GM19193 (cell line): ENCODE data around the gene TMEM52.

ENCODE experiments used
- POLR2A ChIP-seq: IDR thresholded peaks from 4 replicates; pipeline ENCODE4 v1.6.1; 2011; ENCODE audit not compliant: insufficient read depth, insufficient read length; ENCODE audit errors: extremely low read depth

Gene TMEM52

DNA sequence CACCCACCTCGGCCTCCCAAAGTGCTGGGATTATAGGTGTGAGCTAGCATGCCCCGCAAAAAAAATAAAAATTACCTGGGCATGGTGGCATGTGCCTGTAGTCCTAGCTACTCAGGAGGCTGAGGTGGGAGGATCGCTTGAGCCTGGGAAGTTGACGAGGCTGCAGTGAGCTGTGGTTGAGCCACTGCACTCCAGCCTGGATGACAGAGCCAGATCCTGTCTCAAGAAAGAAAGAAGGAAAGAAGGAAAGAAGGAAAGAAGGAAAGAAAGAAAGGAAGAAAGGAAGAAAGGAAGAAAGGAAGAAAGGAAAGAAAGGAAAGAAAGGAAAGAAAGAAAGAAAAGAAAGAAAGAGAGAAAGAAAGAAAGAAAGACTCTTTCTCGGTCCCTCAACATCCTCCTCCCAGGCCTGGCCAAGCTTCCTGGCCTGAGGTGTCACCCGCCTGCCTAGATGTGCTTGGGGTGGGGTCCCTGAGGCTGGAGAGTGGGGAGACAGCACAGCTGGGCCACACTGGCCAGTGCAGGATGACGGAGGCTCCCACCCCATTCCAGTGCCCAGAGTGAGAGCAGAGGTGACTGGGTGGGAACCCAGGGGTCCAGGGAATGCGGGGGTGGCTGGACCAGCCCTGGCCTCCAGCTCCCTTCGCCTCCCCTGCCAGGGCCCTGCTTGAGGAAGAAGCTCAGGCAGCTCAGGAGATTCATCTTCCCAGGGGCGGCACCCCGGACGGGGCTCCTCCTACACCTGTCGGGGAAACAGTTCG, 18.0 kb downstream of the TMEM52 start:
- TF ChIP-seq POLR2A, result no peak

DNA sequence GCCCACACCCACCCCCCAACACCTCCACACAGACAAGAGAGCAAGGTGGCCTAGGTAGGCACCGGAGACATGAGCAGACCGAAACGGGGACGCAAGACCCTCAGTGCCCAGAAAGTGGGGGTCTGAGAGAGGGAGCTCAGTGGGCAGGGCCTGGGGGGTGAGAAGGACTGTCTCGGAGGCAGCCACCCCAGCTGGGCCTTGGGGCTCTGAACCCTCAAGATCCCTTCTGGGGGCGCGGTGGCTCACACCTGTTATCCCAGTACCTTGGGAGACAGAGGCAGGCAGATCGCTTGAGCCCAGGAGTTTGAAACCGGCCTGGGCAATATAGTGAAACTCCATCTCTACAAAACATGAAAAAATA, 19.1 kb downstream of the TMEM52 start:
- TF ChIP-seq POLR2A, result no peak

DNA sequence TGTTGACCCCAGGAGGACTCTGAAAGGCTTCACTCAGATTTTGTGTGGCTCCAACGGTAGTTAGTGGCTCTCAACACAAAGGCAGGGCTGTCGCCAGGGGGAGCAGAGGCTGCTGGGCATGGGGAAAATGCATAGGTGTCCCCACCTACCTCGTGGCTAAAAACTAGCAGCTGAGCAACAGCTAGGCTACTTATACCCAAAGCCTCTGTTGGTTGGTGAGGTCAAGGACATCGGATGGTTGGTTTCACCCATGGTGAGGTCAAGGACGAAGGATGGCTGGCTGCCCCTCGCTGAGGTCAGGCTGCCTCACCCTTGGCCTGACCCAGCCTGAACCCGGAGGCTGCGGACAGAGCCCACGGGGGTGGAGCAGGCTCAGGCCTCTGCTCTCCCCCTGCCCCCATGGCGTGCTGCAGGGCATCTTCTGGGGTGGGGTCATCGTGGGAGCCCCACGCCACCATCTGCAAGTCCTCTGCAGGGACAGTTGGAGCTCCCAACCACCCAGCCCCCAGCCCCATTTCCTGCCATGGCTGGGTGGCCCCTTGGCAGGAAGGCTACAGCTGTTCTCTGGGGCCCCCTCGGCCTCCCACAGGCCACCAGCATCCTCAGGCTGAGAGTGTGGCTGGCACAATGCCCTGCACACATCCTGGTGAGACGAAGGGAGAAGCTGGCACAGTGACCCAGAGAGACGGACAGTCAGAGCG, 19.7 kb downstream of the TMEM52 start:
- TF ChIP-seq POLR2A, result no peak

DNA sequence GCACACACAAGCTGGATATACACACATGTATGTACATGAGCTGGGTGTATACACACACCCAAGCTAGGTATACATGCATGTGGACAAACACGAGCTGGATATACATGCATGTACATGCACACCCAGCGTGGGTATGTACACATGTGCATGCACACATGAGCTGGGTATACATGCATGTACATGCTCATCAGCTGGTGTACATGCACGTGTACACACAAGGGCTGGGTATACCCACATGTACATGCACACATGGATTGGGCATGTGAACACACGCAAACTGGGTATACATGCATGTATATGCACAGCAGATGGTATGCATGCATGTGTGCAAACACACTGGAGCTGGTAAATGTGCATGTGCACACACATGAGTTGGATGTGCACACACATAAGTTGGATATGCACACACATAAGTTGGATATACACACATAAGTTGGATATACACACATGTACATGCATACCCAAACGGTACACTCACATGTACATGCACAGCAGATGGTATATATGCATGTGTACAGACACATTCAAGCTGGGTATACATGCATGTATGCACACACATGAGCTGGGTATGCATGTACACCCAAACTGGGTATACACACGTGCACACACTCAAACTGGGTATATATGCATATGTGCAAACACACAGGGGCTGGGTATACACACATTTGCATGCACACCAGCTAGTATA, 20.7 kb downstream of the TMEM52 start:
- TF ChIP-seq POLR2A, result no peak

DNA sequence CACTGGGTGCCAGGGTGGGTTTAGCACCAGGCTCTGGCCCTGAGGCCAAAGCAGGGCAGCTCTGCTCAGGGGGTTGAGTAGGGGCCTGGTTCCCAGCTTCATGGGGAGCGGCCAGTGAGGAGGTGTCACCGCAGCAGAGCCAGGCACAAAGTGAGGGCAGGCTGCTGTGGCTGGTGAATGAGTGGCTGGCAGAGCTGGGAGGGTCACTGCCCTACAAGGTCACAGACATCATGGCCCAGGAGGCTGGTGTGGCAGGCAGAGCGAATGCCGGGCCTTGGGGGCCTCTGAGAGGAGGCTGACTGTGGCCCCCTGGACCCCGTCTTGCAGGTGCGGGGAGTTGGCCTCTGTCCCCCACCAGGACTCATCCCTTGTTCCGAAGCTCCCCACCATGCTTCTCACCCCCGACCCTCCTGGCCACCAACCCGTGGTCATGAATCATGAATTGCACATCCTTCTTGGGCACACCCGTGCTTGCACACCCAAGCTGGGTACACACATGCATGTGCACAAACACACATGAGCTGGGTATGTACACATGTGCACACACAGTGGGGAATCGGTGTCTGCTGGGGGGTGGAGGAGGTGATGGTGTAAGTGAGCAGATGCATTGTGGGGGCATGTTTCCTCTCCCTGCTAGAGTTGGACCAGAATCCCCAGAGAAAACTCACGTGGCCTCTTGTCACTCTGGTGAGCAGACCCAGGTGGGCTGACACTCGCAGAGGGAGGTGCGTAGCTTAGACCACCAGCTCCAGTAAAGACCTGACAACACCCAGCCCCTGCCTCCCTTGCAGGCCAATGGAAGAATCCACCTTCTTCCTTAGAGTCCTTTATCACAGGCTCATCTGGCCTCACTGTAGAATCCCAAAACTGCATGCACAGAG, 23.4 kb downstream of the TMEM52 start:
- no peak for TF ChIP-seq POLR2A

DNA sequence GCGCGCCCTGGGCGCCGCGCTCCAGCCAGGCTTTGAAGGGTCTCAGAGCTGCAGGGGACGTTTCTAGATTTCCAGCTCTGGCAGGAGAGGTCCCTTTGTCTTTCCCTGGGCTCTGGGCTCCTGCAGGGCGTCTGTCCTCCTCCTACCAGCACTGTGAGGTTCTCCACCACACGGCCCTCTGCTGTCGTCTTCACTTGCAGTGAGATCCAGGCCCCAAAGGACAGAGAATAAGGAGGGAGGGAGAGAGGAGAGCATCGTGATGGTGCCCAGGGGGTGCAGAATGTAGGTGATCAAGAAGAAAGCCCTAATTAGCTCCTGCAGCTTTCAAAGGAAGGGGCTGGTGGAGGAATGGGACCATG, 24.0 kb downstream of the TMEM52 start:
- TF ChIP-seq POLR2A, result no peak

DNA sequence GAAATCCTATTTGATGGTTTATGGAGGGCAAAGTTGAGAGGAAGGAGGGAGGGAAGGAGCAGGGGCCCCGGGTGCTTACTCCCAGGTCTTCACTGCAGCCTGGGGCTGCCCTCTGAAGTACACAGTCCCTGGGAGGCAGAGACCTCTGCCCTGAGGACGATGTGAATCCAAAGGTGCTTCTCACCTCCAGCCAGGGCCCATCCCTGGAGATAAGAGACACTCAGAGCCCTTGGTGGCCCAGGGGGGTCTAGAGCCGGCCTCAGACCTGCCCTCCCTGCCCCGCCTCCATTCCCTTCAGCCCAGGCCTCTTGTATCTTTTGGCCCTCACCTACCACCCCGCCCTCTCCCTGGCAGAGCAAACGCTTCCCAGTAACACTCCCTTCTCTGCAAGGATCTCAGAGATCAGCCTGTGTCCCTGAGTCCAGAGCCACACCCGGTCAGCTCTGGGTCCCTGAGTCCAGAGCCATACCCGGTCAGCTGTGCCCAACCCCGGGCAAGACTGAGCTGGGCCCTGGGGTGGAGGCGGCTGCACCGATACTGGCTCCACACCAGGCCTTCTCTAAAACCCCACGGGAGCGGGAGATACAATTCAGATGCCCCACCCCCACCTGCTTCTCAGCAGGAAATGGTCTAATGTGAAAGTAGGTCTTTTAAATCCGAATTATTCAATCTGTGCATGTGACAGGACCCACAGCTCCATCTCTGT, 24.6 kb downstream of the TMEM52 start:
- no peak for TF ChIP-seq POLR2A

DNA sequence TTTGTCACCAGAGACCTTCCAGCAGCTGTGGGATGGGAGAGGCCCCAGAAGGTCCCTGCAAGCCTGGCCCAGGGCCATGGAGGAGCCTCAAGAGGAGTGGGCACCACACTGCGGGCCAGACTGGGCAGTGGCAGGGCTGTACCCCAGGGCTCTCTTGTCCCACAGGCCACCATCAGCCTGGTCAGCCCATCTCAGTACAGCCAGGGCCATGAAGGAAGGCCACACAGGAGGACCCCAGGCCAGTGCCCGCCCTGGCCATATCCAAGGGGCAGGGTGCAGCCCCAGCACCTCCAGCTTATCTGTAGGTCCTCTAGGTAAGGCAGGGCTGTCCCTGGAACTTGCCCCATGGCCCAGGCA, 25.1 kb downstream of the TMEM52 start:
- TF ChIP-seq POLR2A, result no peak

DNA sequence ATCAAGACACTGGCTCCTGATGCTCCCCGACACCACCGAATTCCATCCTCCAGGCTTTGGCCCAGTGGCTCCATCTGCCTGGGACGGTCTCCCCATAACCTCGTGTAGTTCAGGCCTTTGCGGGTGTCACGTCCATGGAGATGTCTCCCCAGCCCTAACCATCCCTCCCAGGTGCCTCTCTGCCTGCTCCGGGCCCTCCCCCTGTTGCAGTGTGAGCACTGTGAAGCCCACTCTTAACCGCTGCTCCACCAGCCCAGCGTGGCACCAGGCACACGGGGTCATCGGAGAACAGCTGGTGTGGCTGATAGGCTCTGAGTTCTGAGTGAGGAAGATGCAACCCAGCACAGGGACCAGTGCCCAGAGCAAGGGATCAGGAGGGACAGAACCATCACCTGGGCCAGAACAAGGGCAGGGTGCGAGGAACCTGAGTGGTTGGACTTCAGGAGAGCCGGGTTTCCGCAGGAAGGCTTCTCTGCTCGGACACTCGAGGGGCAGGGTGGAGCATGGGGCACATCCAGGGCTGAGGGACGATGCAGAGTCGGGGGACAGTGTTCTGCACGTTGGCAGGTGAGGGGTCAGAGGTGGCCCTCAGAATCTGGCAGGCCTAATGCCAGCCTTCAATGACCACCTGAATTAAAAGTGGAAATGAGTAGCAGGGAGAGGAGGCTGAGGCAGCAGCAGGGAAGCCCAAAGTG, 25.6 kb downstream of the TMEM52 start:
- no peak for TF ChIP-seq POLR2A

DNA sequence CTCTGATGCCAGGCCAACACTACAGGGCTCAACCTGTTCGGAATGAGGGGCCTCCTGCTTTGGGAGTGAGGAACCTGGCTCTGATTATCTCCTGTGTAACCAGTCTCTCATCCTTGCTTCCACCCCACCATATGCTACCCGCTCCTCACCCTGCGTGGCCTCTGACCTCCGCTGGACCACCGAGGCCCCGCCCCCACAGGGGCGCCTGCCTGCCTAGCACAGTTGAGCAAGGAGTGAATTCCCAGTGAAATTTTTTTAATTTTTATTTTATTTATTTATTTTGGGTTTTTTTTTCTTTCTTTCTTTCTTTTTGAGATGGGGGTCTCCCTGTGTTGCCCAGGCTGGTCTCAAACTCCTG, 26.3 kb downstream of the TMEM52 start:
- no peak for TF ChIP-seq POLR2A

DNA sequence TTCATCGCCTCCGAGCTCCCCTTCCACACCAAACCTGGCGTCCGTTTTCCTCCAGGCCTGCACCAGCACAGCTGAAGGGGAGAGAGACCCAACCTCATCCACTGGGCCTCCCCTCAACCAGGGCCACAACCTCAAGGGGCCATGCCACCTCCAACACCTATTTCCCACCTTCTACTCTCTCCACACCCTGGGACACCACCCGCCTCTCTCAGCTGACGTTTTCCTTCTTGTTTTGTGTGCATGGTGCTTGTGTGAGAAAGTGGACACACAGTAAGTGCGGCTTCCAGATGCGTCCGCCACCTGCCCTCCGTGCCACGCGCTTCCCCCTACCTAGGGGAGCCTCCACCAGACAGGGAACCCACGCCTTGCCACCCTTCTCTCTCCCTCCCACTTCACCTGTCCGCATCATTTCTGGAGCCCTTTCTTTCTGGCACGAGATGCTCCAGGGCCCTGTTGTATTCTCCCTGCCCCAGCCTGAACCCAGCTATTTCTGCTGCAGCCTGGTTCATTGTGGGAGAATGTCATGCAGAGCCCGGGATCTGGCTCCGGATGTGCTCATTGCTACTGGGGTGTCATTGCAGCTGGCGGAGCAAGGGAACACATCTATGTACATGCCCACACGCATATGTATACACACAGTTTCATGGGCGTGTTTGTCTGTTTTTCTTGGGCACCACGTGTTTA, 26.9 kb downstream of the TMEM52 start:
- no peak for TF ChIP-seq POLR2A

DNA sequence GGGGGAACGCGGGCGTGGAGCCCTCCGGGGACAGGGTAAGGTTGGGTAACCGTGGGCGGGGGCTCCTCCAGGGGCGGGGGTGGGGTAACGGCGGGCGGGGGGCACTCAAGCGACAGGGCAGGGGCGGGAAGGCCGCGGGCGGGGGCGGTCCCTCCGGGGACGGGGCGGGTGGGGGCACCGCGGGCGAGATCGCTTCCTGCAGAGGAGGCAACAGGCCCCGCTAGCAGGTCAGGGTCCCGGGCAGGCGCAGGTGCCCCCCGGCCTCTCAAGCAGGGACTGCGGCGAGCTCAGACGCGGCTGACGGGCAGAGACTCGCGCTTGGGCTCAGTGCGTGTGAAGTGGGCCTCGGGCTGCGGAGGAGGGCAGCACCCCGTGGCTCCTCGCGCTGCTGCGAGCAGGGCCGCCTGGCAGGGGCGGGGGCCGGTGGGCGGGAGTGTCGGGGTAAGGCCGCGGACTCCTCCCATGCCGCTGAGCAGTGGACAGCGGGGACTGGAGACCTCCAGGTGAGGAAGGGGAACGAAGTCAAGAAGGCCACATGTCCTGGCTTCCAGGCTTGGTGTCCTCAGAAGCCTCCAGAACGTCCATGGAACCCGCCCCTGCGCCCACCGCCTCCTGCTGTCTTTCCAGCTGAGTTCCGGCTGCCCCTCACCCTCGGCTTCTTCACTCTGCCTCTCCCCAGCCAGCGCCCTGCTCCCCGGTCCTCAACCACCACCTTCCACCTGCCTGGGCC, 27.6 kb downstream of the TMEM52 start:
- TF ChIP-seq POLR2A, result peak; percentile 22
